ENCODE results near the gene CNBD2.

DNA sequence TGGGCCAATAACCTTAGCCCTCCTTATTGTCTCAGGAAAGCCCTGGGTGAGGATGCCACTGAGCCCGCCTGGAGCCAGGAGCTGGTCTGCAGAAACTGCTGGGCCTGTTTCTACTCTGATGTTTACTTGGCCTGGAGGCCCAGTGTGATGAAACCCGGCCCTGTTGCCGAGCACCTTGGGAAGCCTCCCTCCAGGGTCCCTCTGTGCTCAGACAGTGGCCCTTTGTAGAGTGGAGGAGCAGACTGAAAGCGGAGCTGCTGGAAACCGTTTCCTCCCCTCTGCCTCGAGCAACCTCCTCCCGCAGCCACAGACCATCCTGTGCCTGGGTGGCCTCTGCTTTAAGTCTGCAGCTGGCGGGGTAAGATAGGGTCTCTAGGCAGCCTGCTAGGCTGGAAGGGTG is 102.1 kb downstream of the CNBD2 start:
- TF ChIP-seq CTCF (optimal IDR thresholded peaks at IDR 0.05 in 1 of 3, IDR thresholded peaks at IDR 0.05 in 1 of 3, conservative IDR thresholded peaks at IDR 0.05 in 1 of 3; ENCODE audit: extremely low read depth in 1 of 3, insufficient read depth in 2 of 3, low read length in 3 of 3) (no peak), EZH2 (IDR thresholded peaks at IDR 0.05; ENCODE audit: low read length) (no peak)

Data from keratinocyte (primary cell).